HG03280 (cell line): ENCODE data around the gene KRT3.

Source experiments
- ATAC-seq: cut with Tn5 transposase; IDR thresholded peaks from one replicate; pipeline ENCODE4 v1.9.1; 2021; ENCODE audit warnings: mild to moderate bottlenecking, moderate library complexity; ENCODE audit not compliant: unreplicated experiment

The KRT3 gene

GRCh38 chr12:52814710-52815155 lies 18.8 kb upstream of the KRT3 start:
- ATAC-seq: no peak

- ATAC-seq: no peak
Observed at GRCh38 chr12:52813885-52814709, 18.2 kb upstream of the KRT3 start, which contains the start of gene KRT4. Gene KRT4 (minus strand): TSS chr12:52814116. CDS start chr12:52814058, 58 bp downstream.

GRCh38 chr12:52813203-52813819 lies 17.4 kb upstream of the KRT3 start:
- no peak for ATAC-seq

GRCh38 chr12:52812749-52813148 lies 16.8 kb upstream of the KRT3 start:
- ATAC-seq: no peak

GRCh38 chr12:52812073-52812400 lies 16.1 kb upstream of the KRT3 start:
- no peak for ATAC-seq

GRCh38 chr12:52811191-52812072 lies 15.5 kb upstream of the KRT3 start:
- ATAC-seq: no peak

GRCh38 chr12:52810554-52810953 lies 14.6 kb upstream of the KRT3 start:
- no peak for ATAC-seq

GRCh38 chr12:52809166-52809565 lies 13.2 kb upstream of the KRT3 start:
- no peak for ATAC-seq

GRCh38 chr12:52808573-52809160 lies 12.8 kb upstream of the KRT3 start:
- ATAC-seq: no peak

GRCh38 chr12:52807544-52808470 lies 11.9 kb upstream of the KRT3 start:
- no peak for ATAC-seq

GRCh38 chr12:52806821-52807543 lies 11.1 kb upstream of the KRT3 start:
- no peak for ATAC-seq

GRCh38 chr12:52806169-52806811 lies 10.4 kb upstream of the KRT3 start:
- ATAC-seq: no peak

GRCh38 chr12:52805739-52806138 lies 9.8 kb upstream of the KRT3 start:
- no peak for ATAC-seq

- no peak for ATAC-seq
Observed at GRCh38 chr12:52805000-52805399, 9.1 kb upstream of the KRT3 start.

GRCh38 chr12:52802442-52802841 lies 6.5 kb upstream of the KRT3 start:
- ATAC-seq: no peak

- no peak for ATAC-seq
Observed at GRCh38 chr12:52801773-52802172, 5.9 kb upstream of the KRT3 start.

- ATAC-seq: no peak
Observed at GRCh38 chr12:52800259-52800917, 4.5 kb upstream of the KRT3 start.

GRCh38 chr12:52799505-52800211 lies 3.7 kb upstream of the KRT3 start:
- no peak for ATAC-seq
